GM21786 (cell line): ENCODE data around the gene PTPRN2.
"Not testable (repeated sequence)": the region's sequence is repeated elsewhere in the genome, so short reads cannot be mapped to it uniquely, and the experiment has no call there.

Experiments
- ATAC-seq: cut with Tn5 transposase; IDR thresholded peaks from one replicate; pipeline ENCODE4 v1.9.1; 2021; ENCODE audit not compliant: unreplicated experiment

PTPRN2 gene

DNA sequence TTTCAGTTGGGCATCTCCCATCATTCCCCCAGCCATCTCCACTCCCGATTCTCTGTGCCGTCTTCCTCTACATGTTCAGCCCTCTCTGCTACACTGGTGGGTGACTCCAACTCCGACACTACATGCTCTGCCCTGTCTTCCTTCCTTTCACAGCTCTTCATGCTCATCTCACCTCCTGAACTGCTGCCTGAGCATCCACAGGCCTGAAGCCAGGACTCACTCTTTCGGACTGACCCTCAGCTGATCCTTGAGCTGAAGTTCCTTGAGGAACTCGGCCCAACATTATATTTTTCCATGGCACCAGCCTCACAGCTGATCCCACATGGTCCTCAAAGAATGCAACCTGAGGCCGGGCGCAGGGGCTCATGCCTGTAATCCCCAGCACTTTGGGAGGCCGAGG, 538.4 kb downstream of the PTPRN2 start:
- ATAC-seq: no peak

DNA sequence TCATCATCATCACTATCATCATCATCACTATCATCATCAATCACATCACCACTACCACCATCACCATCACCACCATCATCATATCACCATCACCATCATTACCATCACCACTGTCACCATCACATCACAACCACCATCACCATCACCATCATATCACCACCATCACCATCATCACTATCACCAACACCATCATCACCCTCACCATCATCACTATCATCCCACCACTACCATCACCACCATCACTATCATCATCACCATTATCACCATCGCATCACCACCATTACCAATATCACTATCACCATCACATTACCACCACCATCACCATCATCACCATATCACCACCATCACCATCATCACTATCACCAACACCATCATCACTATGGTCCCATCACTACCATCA, 539.1 kb downstream of the PTPRN2 start:
- no peak for ATAC-seq

DNA sequence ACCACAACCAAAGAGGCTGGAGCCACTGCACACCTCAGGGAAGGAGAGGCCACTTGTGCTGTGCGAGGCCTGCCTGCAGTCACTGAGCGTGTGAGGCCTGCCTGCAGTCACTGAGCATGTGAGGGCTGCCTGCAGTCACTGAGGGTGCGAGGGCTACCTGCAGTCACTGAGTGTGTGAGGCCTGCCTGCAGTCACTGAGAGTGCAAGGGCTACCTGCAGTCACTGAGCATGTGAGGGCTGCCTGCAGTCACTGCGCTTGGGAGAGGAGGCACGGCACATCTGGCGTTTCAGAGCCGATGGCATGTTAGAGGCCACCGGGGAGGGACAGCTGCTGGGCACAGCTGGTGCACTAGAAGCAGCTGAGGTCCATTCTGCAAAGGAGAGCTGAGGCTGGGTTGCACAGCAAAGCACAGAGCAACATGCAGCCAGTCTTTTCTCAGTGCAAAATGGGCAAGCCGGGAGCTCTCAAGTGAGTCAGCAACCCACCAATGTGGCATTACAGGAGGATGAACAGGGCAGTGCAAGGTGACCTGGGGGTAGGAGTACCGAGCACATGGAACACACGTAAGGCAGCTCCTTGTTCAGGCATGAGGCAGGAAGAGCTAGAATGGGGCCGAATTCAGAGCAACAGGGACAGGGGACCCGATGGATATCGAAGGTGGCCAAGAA, 540.1 kb downstream of the PTPRN2 start:
- no peak for ATAC-seq

DNA sequence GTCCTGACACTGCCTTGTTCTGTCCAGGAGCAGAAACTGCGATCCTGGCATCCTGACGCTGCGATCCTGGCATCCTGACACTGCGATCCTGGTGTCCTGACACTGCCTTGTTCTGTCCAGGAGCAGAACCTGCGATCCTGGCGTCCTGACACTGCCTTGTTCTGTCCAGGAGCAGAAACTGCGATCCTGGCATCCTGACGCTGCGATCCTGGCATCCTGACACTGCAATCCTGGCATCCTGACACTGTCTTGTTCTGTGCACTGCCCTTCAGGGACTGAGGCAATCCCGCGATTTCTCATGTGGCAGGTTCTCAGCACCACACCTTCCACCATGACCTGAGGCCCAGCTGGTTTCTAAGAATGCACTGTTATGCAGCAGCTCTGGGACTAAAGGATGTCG, 541.4 kb downstream of the PTPRN2 start:
- ATAC-seq: not testable (repeated sequence)

DNA sequence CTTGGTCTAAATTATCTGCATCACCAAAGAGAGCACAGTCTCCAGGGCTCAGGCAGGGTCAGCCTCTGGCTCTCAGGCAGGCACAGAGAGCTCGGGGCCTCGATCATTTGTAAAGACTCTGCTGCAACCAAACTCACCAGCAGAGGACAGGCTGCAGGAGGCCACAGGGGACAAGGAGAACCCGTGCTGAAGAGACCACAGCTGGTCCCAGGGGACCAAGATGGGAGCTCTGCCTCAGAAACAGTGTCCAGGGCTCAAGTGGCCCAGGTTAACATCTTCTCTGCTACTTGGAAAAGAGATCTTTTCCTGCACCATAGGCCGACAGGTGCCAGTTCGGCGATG, 543.2 kb downstream of the PTPRN2 start:
- ATAC-seq: no peak

DNA sequence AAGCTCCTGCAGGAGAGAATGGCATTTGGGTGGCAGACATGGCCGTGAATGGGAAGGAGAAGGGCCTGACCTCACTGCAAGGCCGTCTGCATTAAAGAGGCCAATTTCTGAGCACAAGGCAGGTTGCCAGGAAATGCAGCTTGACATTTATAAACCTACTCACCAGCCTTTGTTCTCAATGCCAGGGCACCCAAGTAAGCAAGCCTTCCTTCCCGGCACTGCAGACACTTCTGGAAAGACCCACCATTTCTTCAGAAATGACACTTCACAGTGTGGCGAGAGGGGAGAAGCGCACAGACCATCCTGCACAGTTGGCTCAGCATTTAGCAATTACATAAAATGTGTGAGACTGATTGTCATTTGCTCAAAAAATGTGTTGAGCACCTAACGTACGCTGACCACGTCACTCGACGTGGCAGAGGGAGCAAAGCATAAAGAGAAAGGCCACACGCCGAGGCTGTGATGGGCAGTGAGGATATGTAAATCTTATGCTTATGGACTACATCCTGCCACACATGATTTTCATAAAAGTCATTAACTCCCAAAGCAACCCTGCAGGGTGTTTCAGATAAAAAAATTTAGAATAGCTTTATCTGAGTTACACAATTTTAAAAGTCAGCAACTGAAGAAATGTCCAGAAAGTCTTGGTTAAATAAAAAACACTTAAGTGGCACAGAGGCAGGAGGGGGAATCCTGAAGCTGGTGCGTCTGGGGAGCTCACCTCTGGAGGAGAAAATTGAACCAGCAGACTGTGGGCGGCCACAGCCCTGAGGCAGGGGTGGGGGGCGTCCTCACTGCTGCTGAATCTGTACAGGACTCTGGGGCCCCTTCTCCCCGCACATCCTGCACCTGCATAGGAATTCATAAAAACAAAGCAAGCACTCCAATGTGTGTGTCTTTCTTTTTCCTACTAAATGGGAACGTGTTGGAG, 543.8 kb downstream of the PTPRN2 start:
- ATAC-seq: no peak

DNA sequence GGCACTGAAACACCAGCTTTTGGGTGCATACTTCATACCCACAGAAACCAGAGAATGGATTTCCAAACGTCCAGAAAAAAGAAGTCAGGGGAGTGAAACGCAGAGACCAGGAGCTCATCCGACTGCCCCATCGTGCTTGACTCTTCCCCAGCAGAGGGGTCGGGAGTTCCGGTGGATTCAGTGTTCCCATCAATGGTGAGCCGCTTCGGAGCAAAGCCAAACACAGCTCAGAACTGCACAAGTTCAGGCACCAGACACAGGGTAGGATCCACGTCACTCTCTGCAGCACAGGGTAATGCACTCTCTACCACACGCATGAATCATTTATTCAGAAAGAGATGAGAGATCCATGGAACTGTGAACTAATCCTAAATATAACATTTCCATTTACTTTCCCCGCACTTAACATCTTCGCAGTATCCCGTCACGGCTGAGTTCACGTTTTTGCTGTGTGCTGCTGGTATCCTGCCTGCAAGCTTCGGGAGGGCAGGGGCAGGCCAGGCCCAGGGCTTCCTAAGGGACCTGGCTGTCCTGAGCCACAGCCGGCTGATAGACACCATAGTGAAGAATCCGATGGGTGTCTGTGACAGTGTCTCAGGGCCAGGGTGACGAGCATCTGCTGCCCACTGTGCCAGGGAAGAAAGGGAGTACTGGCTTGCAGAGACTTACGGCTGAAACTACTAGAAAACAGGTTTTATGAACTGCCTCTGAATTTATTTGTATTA, 545.3 kb downstream of the PTPRN2 start:
- ATAC-seq: no peak

DNA sequence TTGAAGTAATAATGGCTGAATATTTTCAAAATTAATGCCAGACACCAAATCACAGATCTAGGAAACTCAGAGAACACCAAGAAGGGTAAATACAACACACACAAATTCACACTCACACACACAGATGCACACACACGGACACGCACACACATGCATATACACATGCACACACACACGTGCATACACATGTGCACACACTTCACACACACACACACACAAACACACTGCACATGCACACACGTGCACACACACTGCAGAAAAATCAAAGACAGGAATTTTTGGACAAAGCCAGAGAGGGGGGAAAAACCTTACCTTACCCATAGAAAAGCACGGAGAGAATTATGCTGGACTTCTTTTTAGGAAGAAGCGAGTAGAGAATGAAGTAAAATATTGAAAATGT, 547.4 kb downstream of the PTPRN2 start:
- ATAC-seq: no peak

DNA sequence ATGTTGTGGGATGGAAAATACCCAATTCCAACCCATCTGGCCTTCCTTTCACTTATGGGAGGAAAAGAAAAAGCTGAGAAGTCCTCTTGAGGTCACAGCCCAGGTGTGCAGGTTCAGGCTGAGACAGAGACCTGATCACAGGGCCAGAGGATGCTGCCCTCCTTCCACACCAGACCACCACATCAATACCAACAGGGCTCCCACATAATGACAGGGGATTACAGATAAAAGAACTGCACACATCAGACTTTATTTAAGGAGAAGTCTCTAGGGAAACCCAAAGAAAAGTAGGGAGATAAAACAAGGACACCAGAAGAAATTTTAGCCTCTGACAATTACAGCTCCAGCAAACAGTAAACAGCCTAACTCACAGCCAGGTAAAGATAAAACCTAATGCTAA, 548.4 kb downstream of the PTPRN2 start:
- no peak for ATAC-seq

DNA sequence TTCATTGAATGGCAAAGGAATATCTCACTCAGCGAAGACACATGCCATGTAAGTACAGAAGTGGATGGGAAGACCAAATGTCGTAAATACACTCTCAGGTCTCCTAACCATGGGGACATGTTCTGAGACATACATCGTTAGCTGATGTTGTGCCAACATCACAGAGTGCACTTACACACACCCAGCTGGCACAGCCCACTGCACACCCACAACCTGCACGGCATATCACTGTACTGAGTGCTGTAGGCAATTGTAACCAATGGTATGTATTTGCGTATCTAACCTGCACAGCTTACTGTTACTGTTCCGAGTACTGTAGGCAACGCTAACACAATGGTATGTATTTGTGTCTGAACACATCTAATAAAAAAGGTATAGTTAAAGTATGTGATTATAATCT, 550.4 kb downstream of the PTPRN2 start:
- ATAC-seq: no peak

DNA sequence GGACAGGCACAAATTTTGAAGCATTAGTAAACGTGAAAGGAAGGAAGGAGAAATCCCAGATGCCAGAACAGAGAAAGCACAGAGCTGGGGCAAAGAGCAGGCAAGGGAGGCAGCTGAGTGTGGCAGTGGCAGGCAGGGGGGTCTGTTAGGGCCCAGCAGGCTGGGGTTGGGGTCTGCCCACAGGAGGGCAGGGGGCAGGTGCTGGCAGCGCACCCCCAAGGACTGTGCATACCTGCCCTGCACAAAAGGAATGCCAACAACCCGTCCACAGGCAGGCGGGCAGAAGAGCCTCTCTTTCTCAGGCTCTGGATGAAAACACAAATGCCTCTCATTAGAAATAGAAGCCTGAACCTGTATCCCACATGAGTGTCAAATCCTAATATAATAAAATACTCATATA, 552.3 kb downstream of the PTPRN2 start:
- no peak for ATAC-seq

DNA sequence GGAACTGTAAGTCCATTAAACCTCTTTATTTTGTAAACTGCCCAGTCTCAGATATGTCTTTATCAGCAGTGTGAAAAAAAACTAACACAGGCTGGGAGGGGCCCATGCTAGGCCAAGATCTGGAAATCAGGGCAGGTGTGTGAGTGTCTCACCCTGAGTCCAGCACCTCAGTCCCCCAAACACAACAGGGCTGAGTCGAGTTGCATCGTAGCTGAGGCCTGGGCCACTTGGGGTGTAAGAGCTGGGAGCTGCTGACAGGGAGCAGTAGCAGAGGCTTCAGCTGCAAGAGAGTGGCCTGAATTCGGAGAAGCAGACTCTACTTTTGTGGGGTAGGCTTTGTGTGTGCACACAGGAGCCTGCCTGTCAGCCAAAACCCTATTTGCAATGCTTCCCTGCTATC, 553.1 kb downstream of the PTPRN2 start:
- ATAC-seq: no peak

DNA sequence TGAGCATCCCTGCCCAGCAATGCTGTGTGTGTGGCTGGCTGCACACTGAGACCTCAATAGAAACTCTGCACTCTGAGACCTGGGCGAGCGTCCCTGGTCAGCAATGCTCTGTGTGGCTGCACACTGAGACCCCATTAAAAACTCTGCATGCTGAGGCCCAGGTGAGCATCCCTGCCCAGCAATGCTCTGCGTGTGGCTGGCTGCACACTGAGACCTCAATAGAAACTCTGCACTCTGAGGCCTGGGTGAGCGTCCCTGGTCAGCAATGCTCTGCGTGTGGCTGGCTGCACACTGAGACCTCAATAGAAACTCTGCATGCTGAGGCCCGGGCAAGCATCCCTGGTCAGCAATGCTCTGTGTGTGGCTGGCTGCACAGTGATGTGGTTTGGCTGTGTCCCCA, 553.7 kb downstream of the PTPRN2 start:
- ATAC-seq: not testable (repeated sequence)

DNA sequence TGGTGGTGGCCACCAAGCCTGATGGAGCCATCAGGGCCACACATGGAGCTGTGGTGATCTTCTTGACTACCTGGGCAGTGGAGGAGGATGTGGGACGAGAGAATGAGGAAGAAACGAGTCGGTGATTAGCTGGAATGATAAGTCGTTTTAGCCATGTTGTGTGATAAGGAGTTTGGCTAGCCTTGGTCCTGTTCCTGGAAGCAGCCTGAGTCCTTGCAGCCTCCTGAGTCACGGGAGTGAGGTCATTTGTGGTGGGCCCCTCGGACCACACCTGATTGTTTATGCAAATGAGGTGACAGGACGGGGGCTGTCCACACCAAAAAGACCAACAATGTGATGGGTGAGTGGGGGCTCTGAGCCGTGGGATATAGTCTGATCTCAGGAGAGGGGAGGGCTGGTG, 554.4 kb downstream of the PTPRN2 start:
- ATAC-seq: no peak

DNA sequence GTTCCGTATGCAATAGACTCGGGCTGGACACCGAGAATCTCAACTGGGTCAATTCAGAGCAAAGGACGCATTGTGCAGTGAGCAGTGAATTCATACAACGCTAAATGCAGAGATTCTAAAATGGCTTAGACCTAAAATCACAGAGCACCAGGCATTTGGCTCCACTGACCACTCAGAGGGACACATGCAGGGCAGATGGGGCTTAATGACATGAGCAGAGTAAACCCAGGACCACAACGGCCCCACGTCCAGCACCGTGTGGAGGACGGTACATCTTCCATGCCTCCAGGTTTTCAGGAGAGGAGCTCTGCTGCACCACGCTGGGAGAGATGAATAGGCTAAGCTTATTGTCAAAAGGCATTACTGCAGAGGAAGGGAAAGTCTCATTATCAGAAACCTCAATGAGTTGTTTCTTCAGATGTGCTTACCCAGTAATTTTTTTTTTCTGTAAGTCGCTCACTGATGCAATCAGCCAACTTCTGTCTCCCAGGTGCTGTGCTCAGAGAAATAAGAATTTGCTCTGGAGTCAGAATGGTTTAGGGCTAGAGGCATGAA, 555.0 kb downstream of the PTPRN2 start:
- no peak for ATAC-seq

DNA sequence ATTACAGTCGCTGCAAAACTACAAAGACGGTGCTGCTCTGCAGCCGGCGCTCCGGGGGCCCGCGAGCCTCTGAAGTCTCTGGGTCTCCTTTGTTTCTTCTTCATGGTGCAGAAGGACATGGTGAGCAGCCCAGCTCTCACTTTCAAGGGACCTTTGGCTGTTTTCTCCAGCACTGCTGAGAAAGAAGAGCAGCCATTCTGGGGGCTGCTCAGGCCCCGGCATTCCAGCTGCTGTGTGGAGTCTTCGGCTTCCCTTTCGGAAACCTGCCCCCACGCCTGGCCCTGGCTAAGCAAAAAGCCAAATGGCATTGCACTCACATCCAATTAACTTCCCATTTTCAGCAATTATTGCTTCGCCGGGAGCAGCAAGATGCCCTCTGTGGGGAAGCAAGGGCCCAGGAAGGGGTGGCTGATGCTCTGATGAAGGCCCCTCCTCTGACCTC, 555.7 kb downstream of the PTPRN2 start:
- no peak for ATAC-seq

DNA sequence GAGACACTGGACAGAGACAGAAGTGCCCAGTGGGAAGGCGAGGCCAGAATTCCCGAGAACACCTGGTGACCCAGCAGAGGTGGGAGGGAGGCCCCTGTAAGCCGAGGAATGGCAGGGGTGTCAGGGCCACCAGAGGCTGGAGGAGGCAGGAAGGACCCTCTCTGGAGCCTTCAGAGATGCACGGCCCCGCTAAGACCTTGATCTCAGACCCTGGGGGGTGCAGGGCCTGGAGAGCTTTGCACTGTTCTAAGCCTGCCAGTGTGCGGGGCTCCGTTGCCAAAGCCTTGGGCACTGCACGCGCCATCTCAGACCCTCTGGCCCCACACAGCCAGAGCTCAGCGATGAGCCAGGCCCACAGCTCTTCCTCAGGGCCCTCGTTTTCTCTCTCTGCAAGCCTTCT, 557.1 kb downstream of the PTPRN2 start:
- no peak for ATAC-seq

DNA sequence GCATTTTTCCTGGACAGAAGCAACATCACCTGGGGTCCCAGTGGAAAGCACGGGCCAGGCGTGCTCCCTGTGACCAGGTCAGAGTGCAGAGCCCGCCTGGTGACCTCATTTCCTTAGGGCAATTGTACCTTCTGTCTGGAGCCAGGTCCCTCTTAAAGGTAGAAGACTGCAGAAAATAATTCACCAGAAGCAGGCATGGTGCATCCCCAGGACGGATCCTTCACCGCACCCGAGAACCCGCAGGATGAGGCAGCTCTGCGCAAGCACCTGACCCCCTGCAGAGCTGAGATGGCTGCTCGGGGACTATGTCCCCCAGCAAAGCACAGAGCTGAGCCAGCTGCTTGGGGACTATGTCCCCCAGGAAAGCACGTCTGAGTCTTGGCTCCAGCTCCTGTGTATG, 557.6 kb downstream of the PTPRN2 start:
- no peak for ATAC-seq

DNA sequence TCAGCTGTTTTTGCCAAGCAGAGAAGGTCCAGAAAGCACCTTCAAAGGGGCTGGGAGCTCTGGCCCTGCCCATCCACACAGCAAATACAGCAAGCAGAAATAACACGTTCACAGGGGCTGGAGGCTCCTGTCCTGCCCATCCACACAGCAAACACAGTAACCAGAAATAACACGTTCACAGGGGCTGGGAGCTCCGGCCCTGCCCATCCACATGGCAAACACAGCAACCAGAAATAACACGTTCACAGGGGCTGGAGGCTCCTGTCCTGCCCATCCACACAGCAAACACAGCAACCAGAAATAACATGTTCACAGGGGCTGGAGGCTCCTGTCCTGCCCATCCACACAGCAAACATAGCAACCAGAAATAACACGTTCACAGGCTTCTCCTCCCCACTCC, 558.1 kb downstream of the PTPRN2 start:
- no peak for ATAC-seq

DNA sequence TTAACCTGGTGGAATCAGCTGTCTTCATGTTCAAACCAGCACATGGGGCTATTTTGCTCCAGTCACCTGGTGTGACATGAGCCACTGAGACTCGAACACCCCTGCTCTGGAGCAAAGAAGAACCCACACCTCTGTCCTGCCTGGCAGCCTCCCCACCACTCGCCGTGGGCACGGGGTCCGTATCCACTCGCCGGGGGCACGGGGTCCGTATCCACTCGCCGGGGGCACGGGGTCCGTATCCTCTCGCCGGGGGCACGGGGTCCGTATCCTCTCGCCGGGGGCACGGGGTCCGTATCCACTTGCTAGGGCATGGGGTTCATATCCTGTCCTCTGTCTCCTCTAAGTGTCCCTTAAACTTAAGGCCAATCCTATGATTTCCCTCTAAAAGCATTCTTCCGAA, 558.7 kb downstream of the PTPRN2 start:
- no peak for ATAC-seq

DNA sequence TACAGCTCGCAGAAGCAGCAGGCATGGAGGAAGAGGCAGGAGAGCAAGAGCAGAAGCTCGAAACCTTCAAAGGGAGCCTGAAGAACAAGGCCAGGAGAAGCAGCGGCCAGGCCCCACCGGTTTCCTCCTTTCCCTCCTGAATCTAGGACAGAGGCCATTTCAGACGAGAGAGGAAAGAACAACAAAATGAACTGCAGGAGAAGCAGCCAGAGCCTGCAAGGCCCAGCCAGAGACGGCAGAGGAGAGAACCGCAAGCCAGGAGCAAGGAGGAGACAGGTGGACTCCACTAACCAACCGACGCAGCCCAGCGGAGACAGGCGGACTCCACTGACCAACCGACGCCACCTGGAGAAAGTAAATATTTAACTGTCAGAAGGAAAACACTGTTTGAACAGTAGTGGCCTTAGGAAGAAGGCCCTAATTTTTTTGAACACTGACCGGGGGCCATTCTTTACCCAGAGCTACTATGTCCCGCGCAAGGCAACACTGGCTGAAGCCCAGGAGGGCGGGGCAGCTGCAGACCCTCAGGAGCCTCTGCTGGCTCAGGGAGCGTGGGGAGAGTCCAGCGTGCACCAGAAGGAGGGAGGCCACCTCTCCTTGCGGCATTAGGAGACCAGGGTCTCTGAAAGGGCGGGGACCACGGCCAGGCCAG, 559.2 kb downstream of the PTPRN2 start:
- ATAC-seq: no peak
